Caco-2 (cell line): ENCODE results near the gene GGTLC2. TPM values are rescaled to one million over a fixed set of nuclear protein-coding genes. Genes with fewer than 3 reads are reported as not detected.
A peak's percentile ranks its signal among the peaks of the same experiment; 100 is the strongest.
"Not testable (repeated sequence)": the region's sequence is repeated elsewhere in the genome, so short reads cannot be mapped to it uniquely, and the experiment has no call there.

ENCODE experiments used
- BruUV-seq: library from RNA; stranded (reverse); fragments of 400-500 nt; replicated peaks from 2 replicates; lab custom pipeline; 2021; lab: Mats Ljungman, UMichigan
- CTCF ChIA-PET: fragments of 300-600 bp; sonication (Branson Sonifier 250); formaldehyde crosslinking; loops from one replicate; lab custom pipeline; 2022; ENCODE audit warnings: antibody characterized with exemption; lab: Charles Lee
- POLR2A ChIA-PET: fragments of 300-600 bp; sonication (Branson Sonifier 250); formaldehyde crosslinking; loops from one replicate; lab custom pipeline; 2022; ENCODE audit warnings: antibody characterized with exemption; lab: Charles Lee
- DNase-seq, 2 experiments: peaks; one replicate each; pipeline versions ENCODE4 v3.0.0 to v3.0.0-alpha.2; 2020 to 2022
- H3K27me3 ChIP-seq: replicated peaks from 2 replicates; pipeline ENCODE4 v1.6.0; 2011; ENCODE audit warnings: low read length; ENCODE audit not compliant: control insufficient read depth, insufficient read depth
- H3K36me3 ChIP-seq: 2 replicates; pipeline ENCODE4 v1.5.1; 2011; ENCODE audit warnings: low read length; ENCODE audit not compliant: control insufficient read depth, insufficient read depth
- H3K4me1 ChIP-seq: fragments of 250-450 bp; sonication (Bioruptor Pico); 2 replicates; pipeline ENCODE4 v1.5.1; 2020; ENCODE audit warnings: mild to moderate bottlenecking
- H3K4me3 ChIP-seq: 2 replicates; pipeline ENCODE4 v1.5.1; 2011; ENCODE audit warnings: low read depth, mild to moderate bottlenecking, control low read depth, low read length
- H3K9me3 ChIP-seq: fragments of 250-450 bp; sonication (Bioruptor Pico); 2 replicates; pipeline ENCODE4 v1.5.1; 2020; ENCODE audit warnings: mild to moderate bottlenecking, moderate library complexity
- H3K27ac Mint-ChIP-seq: one replicate; pipeline ENCODE4 v1.8.0; 2022; ENCODE audit warnings: mixed read lengths; ENCODE audit not compliant: unreplicated experiment
- H3K27me3 Mint-ChIP-seq: one replicate; pipeline ENCODE4 v1.8.0; 2022; ENCODE audit warnings: mixed read lengths; ENCODE audit not compliant: insufficient read depth, unreplicated experiment
- H3K36me3 Mint-ChIP-seq: one replicate; pipeline ENCODE4 v1.8.0; 2022; ENCODE audit warnings: mild to moderate bottlenecking, mixed read lengths; ENCODE audit not compliant: insufficient read depth, unreplicated experiment
- H3K4me1 Mint-ChIP-seq: one replicate; pipeline ENCODE4 v1.8.0; 2022; ENCODE audit warnings: low read depth, mixed read lengths; ENCODE audit not compliant: unreplicated experiment
- H3K4me3 Mint-ChIP-seq: one replicate; pipeline ENCODE4 v1.8.0; 2022; ENCODE audit warnings: mild to moderate bottlenecking, moderate library complexity, mixed read lengths; ENCODE audit not compliant: unreplicated experiment
- H3K9me3 Mint-ChIP-seq: one replicate; pipeline ENCODE4 v1.8.0; 2022; ENCODE audit warnings: mixed read lengths; ENCODE audit not compliant: unreplicated experiment
- CTCF ChIP-seq, 2 experiments: fragments of 200-600 bp in 1 of 2; IDR thresholded peaks; 1 replicate in 1 of 2; 2 replicates in 1 of 2; pipeline versions ENCODE4 v1.5.1 to v1.8.0; 2011 to 2022; ENCODE audit warnings: antibody characterized with exemption in 1 of 2, control low read depth in 1 of 2, inconsistent platforms in 1 of 2, low read depth in 1 of 2, low read length in 1 of 2, mild to moderate bottlenecking in 1 of 2, moderate library complexity in 1 of 2; ENCODE audit not compliant: insufficient read depth in 1 of 2, severe bottlenecking in 1 of 2, unreplicated experiment in 1 of 2
- intact Hi-C: fragments of 100-400 bp; cut with micrococcal nuclease; formaldehyde crosslinking; loops from one replicate; pipeline ENCODE4 v1.10.0; 2022; ENCODE audit not compliant: unreplicated experiment
- total RNA-seq: library from RNA; stranded (reverse); gene quantifications from 2 replicates; pipeline ENCODE4 v1.2.3, GENCODE V29; 2022

Gene GGTLC2
- total RNA-seq, 1 experiment from 2014 or later, result 0.34 TPM

- Mint-ChIP-seq H3K36me3 (no peaks in the 10 kb centered on the region), H3K27ac (no peak overlapping the region), H3K4me3 (no peak overlapping the region), H3K9me3 (no peaks in the 10 kb centered on the region), H3K4me1 (peaks cover 11% of the 10 kb centered on the region), H3K27me3 (peaks cover 13% of the 10 kb centered on the region)
- intact Hi-C loops, result no loop called here
- Histone ChIP-seq H3K36me3 (no peaks in the 10 kb centered on the region), H3K9me3 (no peaks in the 10 kb centered on the region), H3K4me1 (no peaks in the 10 kb centered on the region), H3K27me3 (no peaks in the 10 kb centered on the region), H3K4me3 (no peak overlapping the region)
- no peak for DNase-seq
- no peak for TF ChIP-seq CTCF (IDR thresholded peaks at IDR 0.05; ENCODE audit: insufficient read depth in 1 of 2, low read depth in 1 of 2, low read length in 1 of 2, severe bottlenecking in 1 of 2, unreplicated experiment in 1 of 2)
- CTCF ChIA-PET, result interaction anchor here (0.8 kb wide), 1 partner anchor 277 kb away, joined by 4 read pairs; no protein-coding TSS in a partner anchor
- no TSS peak for BruUV-seq
- POLR2A ChIA-PET, result interaction anchor here (0.6 kb wide), 1 partner anchor 54 kb away, joined by 5 read pairs; no protein-coding TSS in a partner anchor
These were observed 24.5 kb upstream of the GGTLC2 start for GRCh38 chr22:22619765-22620414.

DNA sequence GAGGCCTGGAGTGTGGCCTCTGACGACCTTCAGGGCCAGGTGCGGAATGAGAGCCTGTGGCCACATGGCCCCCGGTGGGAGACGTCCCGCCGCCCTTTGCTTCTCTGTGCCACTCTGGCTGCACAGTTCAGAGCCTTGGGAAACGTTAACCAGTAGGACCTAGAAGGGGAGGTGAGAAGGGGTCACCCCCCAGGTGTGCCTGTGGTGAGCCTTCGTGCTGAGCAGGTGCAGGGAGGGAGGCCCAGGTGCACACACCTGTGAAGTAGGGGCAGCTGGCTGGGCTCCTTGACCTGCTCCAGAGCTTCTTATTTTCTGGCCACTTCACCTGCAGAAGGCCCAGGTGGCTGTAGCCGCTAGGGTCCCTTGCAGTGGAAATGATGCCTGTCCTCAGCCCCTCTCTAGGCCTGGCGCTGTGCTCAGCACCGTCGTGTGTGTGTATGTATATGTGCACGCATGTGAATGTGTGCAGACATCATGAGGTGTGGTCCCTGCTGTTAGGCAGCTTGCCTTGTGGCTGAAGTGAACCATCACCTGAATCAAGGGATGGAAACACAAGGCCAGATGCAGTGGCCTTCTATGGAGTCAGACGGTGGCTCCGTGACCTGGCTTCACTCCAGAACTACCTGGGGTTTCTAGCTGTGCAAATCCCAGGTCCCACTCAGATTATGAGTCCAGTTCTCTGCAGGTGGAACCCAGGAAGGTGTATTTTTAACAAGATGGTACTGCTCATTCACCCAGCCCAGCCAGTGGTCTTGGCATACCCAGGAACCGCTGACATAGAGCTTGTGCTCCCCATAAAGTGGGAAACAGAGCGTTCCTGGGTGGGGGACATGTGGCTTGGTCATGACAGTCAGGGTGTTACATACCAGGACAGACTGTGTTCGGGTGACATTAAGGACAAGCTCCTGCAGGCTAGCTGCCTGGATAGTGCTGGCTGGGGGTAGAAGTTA is 15.6 kb upstream of the GGTLC2 start:
- H3K4me3 ChIP-seq, H3K4me3 Mint-ChIP-seq, H3K36me3 ChIP-seq, CTCF ChIA-PET, BruUV-seq, H3K27me3 Mint-ChIP-seq, H3K4me1 ChIP-seq, H3K4me1 Mint-ChIP-seq, H3K36me3 Mint-ChIP-seq, DNase-seq, POLR2A ChIA-PET, intact Hi-C loops, H3K27ac Mint-ChIP-seq, H3K9me3 ChIP-seq, H3K9me3 Mint-ChIP-seq, H3K27me3 ChIP-seq: not testable (repeated sequence)

GRCh38 chr22:22631223-22631652 is 13.2 kb upstream of the GGTLC2 start:
- H3K4me1 Mint-ChIP-seq, BruUV-seq, H3K27ac Mint-ChIP-seq, H3K27me3 Mint-ChIP-seq, H3K4me3 Mint-ChIP-seq, H3K27me3 ChIP-seq, H3K4me3 ChIP-seq, intact Hi-C loops, POLR2A ChIA-PET, CTCF ChIA-PET, H3K4me1 ChIP-seq, H3K36me3 ChIP-seq, H3K9me3 Mint-ChIP-seq, DNase-seq, H3K36me3 Mint-ChIP-seq, H3K9me3 ChIP-seq: not testable (repeated sequence)

- H3K36me3 ChIP-seq, H3K27me3 Mint-ChIP-seq, H3K36me3 Mint-ChIP-seq, H3K27me3 ChIP-seq, DNase-seq, H3K9me3 ChIP-seq, CTCF ChIA-PET, H3K4me3 ChIP-seq, POLR2A ChIA-PET, intact Hi-C loops, H3K4me1 Mint-ChIP-seq, H3K4me1 ChIP-seq, H3K4me3 Mint-ChIP-seq, H3K27ac Mint-ChIP-seq, H3K9me3 Mint-ChIP-seq, BruUV-seq: not testable (repeated sequence)
These were observed 12.2 kb upstream of the GGTLC2 start for GRCh38 chr22:22632226-22632625.

GRCh38 chr22:22633533-22633932 is 10.9 kb upstream of the GGTLC2 start:
- CTCF ChIA-PET, BruUV-seq, H3K27me3 Mint-ChIP-seq, H3K27me3 ChIP-seq, H3K36me3 Mint-ChIP-seq, H3K4me1 ChIP-seq, intact Hi-C loops, H3K9me3 Mint-ChIP-seq, DNase-seq, H3K36me3 ChIP-seq, H3K4me3 Mint-ChIP-seq, H3K27ac Mint-ChIP-seq, H3K4me1 Mint-ChIP-seq, H3K9me3 ChIP-seq, H3K4me3 ChIP-seq, POLR2A ChIA-PET: not testable (repeated sequence)

- CTCF ChIA-PET, result not testable (repeated sequence)
These were observed 8.2 kb upstream of the GGTLC2 start for GRCh38 chr22:22636260-22636659.

More at GRCh38 chr22:22636260-22636659, 8.2 kb upstream of the GGTLC2 start:
- H3K36me3 ChIP-seq, BruUV-seq, POLR2A ChIA-PET, H3K4me1 Mint-ChIP-seq, H3K4me1 ChIP-seq, H3K27me3 Mint-ChIP-seq, H3K36me3 Mint-ChIP-seq, intact Hi-C loops, H3K27ac Mint-ChIP-seq, H3K4me3 Mint-ChIP-seq, H3K27me3 ChIP-seq, H3K9me3 Mint-ChIP-seq, H3K9me3 ChIP-seq, H3K4me3 ChIP-seq: not testable (repeated sequence)
- peak in 1 of 2 experiments; percentile 60 for DNase-seq
